DMS53 treated with DMSO at 0.1 percent for 48 hours (cell line): Measurements from ENCODE around the gene KIF22.
A peak's percentile ranks its signal among the peaks of the same experiment; 100 is the strongest.
"Not testable (repeated sequence)": the region's sequence is repeated elsewhere in the genome, so short reads cannot be mapped to it uniquely, and the experiment has no call there.

ENCODE experiments used
- DNase-seq: peaks from one replicate; lab custom pipeline; 2025; ENCODE audit not compliant: unreplicated experiment; lab: John Stamatoyannopoulos, UW

KIF22 gene

GRCh38 chr16:29790183-29790948, at the start of gene KIF22:
KIF22 (plus strand) TSS chr16:29790751; CDS start chr16:29790760, 9 bp downstream.
- peak; percentile 90 for DNase-seq

GRCh38 chr16:29742683-29743275, 47.8 kb upstream of the KIF22 start:
- no peak for DNase-seq

- DNase-seq = no peak
Observed at GRCh38 chr16:29743475-29743826, 47.1 kb upstream of the KIF22 start.

GRCh38 chr16:29743827-29744531, 46.6 kb upstream of the KIF22 start:
- DNase-seq = no peak

- DNase-seq = no peak
Observed at GRCh38 chr16:29744541-29745101, 45.9 kb upstream of the KIF22 start.

- no peak for DNase-seq
Observed at GRCh38 chr16:29745121-29745852, 45.3 kb upstream of the KIF22 start.

- no peak for DNase-seq
Observed at GRCh38 chr16:29745853-29746345, 44.7 kb upstream of the KIF22 start, which contains the start of gene C16orf54. C16orf54 (minus strand) TSS chr16:29745990; CDS start chr16:29744951, 1,039 bp downstream.

GRCh38 chr16:29746518-29746917, 44.0 kb upstream of the KIF22 start:
- DNase-seq = not testable (repeated sequence)

GRCh38 chr16:29747947-29748759, 42.4 kb upstream of the KIF22 start:
- DNase-seq = no peak

- not testable (repeated sequence) for DNase-seq
Observed at GRCh38 chr16:29748760-29749149, 41.8 kb upstream of the KIF22 start.

GRCh38 chr16:29753516-29753915, 37.0 kb upstream of the KIF22 start:
- DNase-seq = no peak

GRCh38 chr16:29756654-29757053, 33.9 kb upstream of the KIF22 start:
- DNase-seq = no peak

GRCh38 chr16:29757086-29757485, 33.5 kb upstream of the KIF22 start:
- not testable (repeated sequence) for DNase-seq

- no peak for DNase-seq
Observed at GRCh38 chr16:29757950-29758466, 32.5 kb upstream of the KIF22 start.

GRCh38 chr16:29760567-29761279, 29.8 kb upstream of the KIF22 start:
- no peak for DNase-seq

GRCh38 chr16:29761280-29761651, 29.3 kb upstream of the KIF22 start:
- not testable (repeated sequence) for DNase-seq

- DNase-seq = no peak
Observed at GRCh38 chr16:29761882-29762281, 28.7 kb upstream of the KIF22 start.

GRCh38 chr16:29763326-29763725, 27.2 kb upstream of the KIF22 start:
- DNase-seq = no peak
